Measurements from ENCODE around the gene THBS2. TPM values are rescaled to one million over a fixed set of nuclear protein-coding genes. Genes with fewer than 3 reads are reported as not detected.
"Not testable (repeated sequence)": the region's sequence is repeated elsewhere in the genome, so short reads cannot be mapped to it uniquely, and the experiment has no call there.

The THBS2 gene
- total and polyA plus RNA-seq, 10 of the 15 experiments (the other 5 are each of a cell fraction or from before 2014, with no cell fraction given): 0.07 to 0.10 TPM; not detected in 8

- H3K9me3 ChIP-seq (replicated peaks; ENCODE audit: control insufficient read depth, insufficient read depth, low read length): no peaks in the 10 kb centered on the region; the same call in 1 of the 3 replicates
- SMC1A ChIA-PET (ENCODE audit: uncharacterized antibody, unreplicated experiment): no interaction called here
- RAD21 ChIA-PET (ENCODE audit: unreplicated experiment): no interaction called here
- WGBS (ENCODE audit: insufficient coverage, insufficient replicate concordance, low lambda C conversion rate, missing lambda C conversion rate): 89% methylated on average over 12 of the region's 12 CpGs
- no peak overlapping the region for H3K9ac ChIP-seq (ENCODE audit: control insufficient read depth, insufficient read depth, low read length)
- H3K36me3 ChIP-seq (ENCODE audit: control insufficient read depth in 2 of 2, insufficient read depth in 2 of 2, low read length in 1 of 2): no peaks in the 10 kb centered on the region
- no peak overlapping the region for H3K27ac ChIP-seq (ENCODE audit: control insufficient read depth, insufficient read depth)
- no peak overlapping the region for H2AFZ ChIP-seq (ENCODE audit: control insufficient read depth, low read depth, low read length)
- CTCF ChIA-PET: no interaction called here
- ATAC-seq: no peak
- H4K20me1 ChIP-seq (ENCODE audit: control insufficient read depth, insufficient read depth): no peaks in the 10 kb centered on the region
- no peak for TF ChIP-seq HCFC1 (IDR thresholded peaks at IDR 0.05; ENCODE audit: low read length)
- TF ChIP-seq SREBF2 (IDR thresholded peaks at IDR 0.05; ENCODE audit: low read length): no peak
- intact Hi-C loops (cut with micrococcal nuclease; ENCODE audit: unreplicated experiment) (no loop called here), in situ Hi-C loops (cut with MboI) (no loop called here)
- FAIRE-seq: no peak
- H3K4me3 ChIP-seq: no peak overlapping the region
- no peaks in the 10 kb centered on the region for H3K79me2 ChIP-seq (ENCODE audit: control insufficient read depth, insufficient read depth, low read length)
- DNase-seq (ENCODE audit: low read depth, low spot score): no peak
- no peak overlapping the region for H3K4me2 ChIP-seq (ENCODE audit: control insufficient read depth, insufficient read depth)
- H3K27me3 ChIP-seq (replicated peaks in 1 of 2; ENCODE audit: control insufficient read depth in 2 of 2, insufficient read depth in 2 of 2, low read length in 1 of 2): no peaks in the 10 kb centered on the region
- no TSS peak for BruUV-seq (replicated peaks)
- POLR2A ChIA-PET: no interaction called here
- H3K4me1 ChIP-seq (ENCODE audit: control insufficient read depth, insufficient read depth, low read length): no peaks in the 10 kb centered on the region
Observed at GRCh38 chr6:169215201-169215681, 38.4 kb downstream of the THBS2 start.

- SMC1A ChIA-PET (ENCODE audit: uncharacterized antibody, unreplicated experiment); H3K27me3 ChIP-seq (replicated peaks in 1 of 2; ENCODE audit: control insufficient read depth in 2 of 2, insufficient read depth in 2 of 2, low read length in 1 of 2); H3K4me1 ChIP-seq (ENCODE audit: control insufficient read depth, insufficient read depth, low read length); ATAC-seq; CTCF ChIA-PET; H3K9ac ChIP-seq (ENCODE audit: control insufficient read depth, insufficient read depth, low read length); H4K20me1 ChIP-seq (ENCODE audit: control insufficient read depth, insufficient read depth); POLR2A ChIA-PET; DNase-seq (ENCODE audit: low read depth, low spot score); H2AFZ ChIP-seq (ENCODE audit: control insufficient read depth, low read depth, low read length); H3K79me2 ChIP-seq (ENCODE audit: control insufficient read depth, insufficient read depth, low read length); RAD21 ChIA-PET (ENCODE audit: unreplicated experiment); H3K36me3 ChIP-seq (ENCODE audit: control insufficient read depth in 2 of 2, insufficient read depth in 2 of 2, low read length in 1 of 2); H3K9me3 ChIP-seq (replicated peaks; ENCODE audit: control insufficient read depth, insufficient read depth, low read length); H3K27ac ChIP-seq (ENCODE audit: control insufficient read depth, insufficient read depth); intact Hi-C loops (cut with micrococcal nuclease; ENCODE audit: unreplicated experiment); H3K4me2 ChIP-seq (ENCODE audit: control insufficient read depth, insufficient read depth); FAIRE-seq; H3K4me3 ChIP-seq; in situ Hi-C loops (cut with MboI); BruUV-seq (replicated peaks): not testable (repeated sequence)
- 6% methylated on average over 3 of the region's 3 CpGs for WGBS (ENCODE audit: insufficient coverage, insufficient replicate concordance, low lambda C conversion rate, missing lambda C conversion rate)
Observed at GRCh38 chr6:169214789-169215188, 38.9 kb downstream of the THBS2 start.

Measured in GM12878 (cell line).